Measurements from ENCODE around the gene MBD4. TPM values are rescaled to one million over a fixed set of nuclear protein-coding genes. Genes with fewer than 3 reads are reported as not detected.
"Not testable (repeated sequence)": the region's sequence is repeated elsewhere in the genome, so short reads cannot be mapped to it uniquely, and the experiment has no call there.

Gene MBD4
- total RNA-seq, 1 experiment from 2014 or later = 11.4 TPM

DNA sequence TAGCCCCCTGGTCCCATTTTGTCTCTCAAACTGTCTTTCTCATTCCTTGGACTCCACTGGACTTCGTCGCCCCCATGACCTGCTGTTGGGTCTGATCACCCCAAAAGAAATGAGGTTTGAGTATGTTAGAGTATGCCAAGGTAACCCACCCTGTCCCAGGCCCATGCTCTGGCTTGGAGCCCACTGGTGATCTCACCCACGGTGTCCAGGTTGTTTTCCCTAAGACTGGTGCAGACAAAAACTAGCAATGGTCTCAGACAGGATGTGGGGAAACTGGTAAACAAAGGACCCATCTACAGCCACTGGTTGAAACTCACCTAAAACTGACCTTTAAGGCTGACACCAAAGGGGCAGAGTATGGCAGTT is 50.2 kb downstream of the MBD4 start:
- peaks cover 8% of the 10 kb centered on the region; the same call in 1 of the 2 replicates for H3K36me3 ChIP-seq (ENCODE audit: low read depth, low read length)
- no peak for DNase-seq
- no peak overlapping the region for H3K4me3 ChIP-seq (ENCODE audit: low read length)
- no peaks in the 10 kb centered on the region for H3K9me3 ChIP-seq (ENCODE audit: low read length)
- intact Hi-C loops (cut with micrococcal nuclease) = no loop called here
- ChIA-PET POLR2A (ENCODE audit: unreplicated experiment) (no interaction called here), CTCF (no interaction called here)
- no peaks in the 10 kb centered on the region for H3K9me2 ChIP-seq (replicated peaks; ENCODE audit: low read length)
- H3K79me2 ChIP-seq (ENCODE audit: low read length) = no peaks in the 10 kb centered on the region
- H3K4me2 ChIP-seq (ENCODE audit: low read length) = peak overlapping the region; percentile 41
- TF ChIP-seq EZH2 (IDR thresholded peaks at IDR 0.05; ENCODE audit: low read length, unreplicated experiment) (no peak), EZH2phosphoT487 (IDR thresholded peaks at IDR 0.05; ENCODE audit: borderline replicate concordance, low read length) (no peak), CTCF (conservative IDR thresholded peaks at IDR 0.05; ENCODE audit: low read depth, low read length) (no peak)
- ATAC-seq = no peak
- H4K20me1 ChIP-seq (ENCODE audit: low read length) = no peaks in the 10 kb centered on the region
- peak overlapping the region; percentile 37; the same call in 1 of the 2 replicates for H3K9ac ChIP-seq (ENCODE audit: low read length)
- peak overlapping the region; percentile 82 for H3K27ac ChIP-seq (ENCODE audit: low read length)
- no TSS peak for BruUV-seq (replicated peaks)
- H3F3A ChIP-seq (ENCODE audit: low read length, unreplicated experiment) = no peaks in the 10 kb centered on the region
- no peaks in the 10 kb centered on the region for H3K27me3 ChIP-seq (ENCODE audit: low read length)
- H2AFZ ChIP-seq (ENCODE audit: low read length) = no peak overlapping the region
- peaks cover 17% of the 10 kb centered on the region for H3K4me1 ChIP-seq (ENCODE audit: insufficient read depth, low read length)

GRCh38 chr3:129388791-129389571 is 50.8 kb downstream of the MBD4 start:
- CTCF ChIA-PET; H4K20me1 ChIP-seq (ENCODE audit: low read length); H3K79me2 ChIP-seq (ENCODE audit: low read length); H3K4me3 ChIP-seq (ENCODE audit: low read length); H3K9me3 ChIP-seq (ENCODE audit: low read length); H3K9me2 ChIP-seq (replicated peaks; ENCODE audit: low read length); H3K27me3 ChIP-seq (ENCODE audit: low read length); H3K36me3 ChIP-seq (ENCODE audit: low read depth, low read length); H3F3A ChIP-seq (ENCODE audit: low read length, unreplicated experiment); BruUV-seq (replicated peaks); POLR2A ChIA-PET (ENCODE audit: unreplicated experiment); H2AFZ ChIP-seq (ENCODE audit: low read length); intact Hi-C loops (cut with micrococcal nuclease): not testable (repeated sequence)
- H3K4me2 ChIP-seq (ENCODE audit: low read length) = peak overlapping the region; percentile 41
- peak; percentile 61 for DNase-seq
- ATAC-seq = peak; percentile 74
- H3K27ac ChIP-seq (ENCODE audit: low read length) = peak overlapping the region; percentile 82
- H3K4me1 ChIP-seq (ENCODE audit: insufficient read depth, low read length) = peaks cover 17% of the 10 kb centered on the region
- peak overlapping the region; percentile 37; the same call in 1 of the 2 replicates for H3K9ac ChIP-seq (ENCODE audit: low read length)

DNA sequence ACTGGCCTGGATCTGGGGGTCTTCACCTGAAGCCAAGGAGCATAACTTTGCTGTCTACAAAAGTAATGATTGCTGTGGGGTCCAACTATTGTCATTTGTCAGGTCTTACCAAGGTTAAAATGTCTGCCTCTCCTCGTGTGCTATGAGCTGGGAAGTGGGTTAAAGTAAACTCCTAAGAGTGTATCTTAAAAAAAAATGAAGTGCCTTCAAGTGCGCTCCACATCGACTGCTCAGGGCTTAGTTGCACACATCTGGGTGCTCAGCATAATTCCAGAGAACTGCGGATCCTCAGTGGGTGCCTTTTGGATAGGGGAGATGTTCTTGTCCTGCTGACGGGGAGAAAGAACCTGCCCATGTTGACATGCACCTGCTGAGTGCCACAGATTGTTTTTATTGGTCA is 52.3 kb downstream of the MBD4 start:
- no peak overlapping the region for H3K4me3 ChIP-seq (ENCODE audit: low read length)
- peaks cover 3% of the 10 kb centered on the region; the same call in 1 of the 2 replicates for H3K36me3 ChIP-seq (ENCODE audit: low read depth, low read length)
- H2AFZ ChIP-seq (ENCODE audit: low read length) = no peak overlapping the region
- TF ChIP-seq CTCF (conservative IDR thresholded peaks at IDR 0.05; ENCODE audit: low read depth, low read length) (no peak), EZH2 (IDR thresholded peaks at IDR 0.05; ENCODE audit: low read length, unreplicated experiment) (no peak), EZH2phosphoT487 (IDR thresholded peaks at IDR 0.05; ENCODE audit: borderline replicate concordance, low read length) (no peak)
- no peak overlapping the region for H3K9ac ChIP-seq (ENCODE audit: low read length)
- no peaks in the 10 kb centered on the region for H3K79me2 ChIP-seq (ENCODE audit: low read length)
- H3K9me2 ChIP-seq (replicated peaks; ENCODE audit: low read length) = no peaks in the 10 kb centered on the region
- H3K27ac ChIP-seq (ENCODE audit: low read length) = no peak overlapping the region
- DNase-seq = no peak
- H3K4me2 ChIP-seq (ENCODE audit: low read length) = no peak overlapping the region
- H3F3A ChIP-seq (ENCODE audit: low read length, unreplicated experiment) = no peaks in the 10 kb centered on the region
- ATAC-seq = no peak
- ChIA-PET POLR2A (ENCODE audit: unreplicated experiment) (no interaction called here), CTCF (no interaction called here)
- intact Hi-C loops (cut with micrococcal nuclease) = no loop called here
- no peaks in the 10 kb centered on the region for H4K20me1 ChIP-seq (ENCODE audit: low read length)
- H3K9me3 ChIP-seq (ENCODE audit: low read length) = no peaks in the 10 kb centered on the region
- peaks cover 17% of the 10 kb centered on the region for H3K4me1 ChIP-seq (ENCODE audit: insufficient read depth, low read length)
- no TSS peak for BruUV-seq (replicated peaks)
- no peaks in the 10 kb centered on the region for H3K27me3 ChIP-seq (ENCODE audit: low read length)
